ENCODE measurements around the gene TCF7.

TCF7 gene

GRCh38 chr5:134131578-134132350 is 17.3 kb downstream of the TCF7 start:
- DNase-seq = no peak

DNA sequence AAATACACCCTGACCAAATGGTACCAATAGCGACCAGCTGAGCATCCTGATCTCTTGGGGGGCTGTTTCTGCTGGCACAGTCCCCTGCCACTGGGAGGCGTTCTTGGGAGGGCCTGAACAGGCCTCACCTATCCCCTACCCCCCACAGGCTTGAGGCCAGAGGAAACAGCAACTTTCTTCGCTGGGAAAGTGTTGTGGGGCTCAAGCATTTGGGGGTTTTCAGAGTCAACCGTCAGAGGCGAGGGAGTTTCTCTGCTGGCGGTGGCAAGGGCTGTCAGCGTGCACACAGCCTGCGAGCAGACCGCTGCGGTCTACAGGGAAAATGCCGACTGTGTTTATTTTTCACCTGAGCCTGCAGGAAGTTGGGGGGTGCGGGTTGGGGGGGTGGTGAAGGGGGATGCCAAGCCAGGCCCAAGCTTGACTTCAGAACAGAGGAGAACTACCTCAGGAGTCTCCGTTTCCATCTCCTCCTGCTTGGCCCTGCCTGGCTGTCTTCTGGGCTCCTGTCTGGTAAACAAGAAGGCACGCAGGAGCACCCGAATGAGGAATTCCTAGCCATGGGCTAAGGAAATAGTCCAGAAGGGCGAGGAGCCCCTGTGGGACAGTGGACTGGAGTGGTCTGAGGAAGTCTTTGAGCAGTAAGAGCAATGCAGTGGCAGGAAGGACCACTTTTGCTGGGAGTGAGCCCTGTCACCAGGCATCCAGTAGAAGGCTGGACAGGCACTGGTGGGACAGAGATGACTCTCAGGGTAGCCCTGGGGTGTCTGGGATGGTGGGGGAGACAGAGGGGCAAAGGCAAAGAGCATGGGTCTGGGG is 18.1 kb downstream of the TCF7 start:
- DNase-seq = no peak

DNA sequence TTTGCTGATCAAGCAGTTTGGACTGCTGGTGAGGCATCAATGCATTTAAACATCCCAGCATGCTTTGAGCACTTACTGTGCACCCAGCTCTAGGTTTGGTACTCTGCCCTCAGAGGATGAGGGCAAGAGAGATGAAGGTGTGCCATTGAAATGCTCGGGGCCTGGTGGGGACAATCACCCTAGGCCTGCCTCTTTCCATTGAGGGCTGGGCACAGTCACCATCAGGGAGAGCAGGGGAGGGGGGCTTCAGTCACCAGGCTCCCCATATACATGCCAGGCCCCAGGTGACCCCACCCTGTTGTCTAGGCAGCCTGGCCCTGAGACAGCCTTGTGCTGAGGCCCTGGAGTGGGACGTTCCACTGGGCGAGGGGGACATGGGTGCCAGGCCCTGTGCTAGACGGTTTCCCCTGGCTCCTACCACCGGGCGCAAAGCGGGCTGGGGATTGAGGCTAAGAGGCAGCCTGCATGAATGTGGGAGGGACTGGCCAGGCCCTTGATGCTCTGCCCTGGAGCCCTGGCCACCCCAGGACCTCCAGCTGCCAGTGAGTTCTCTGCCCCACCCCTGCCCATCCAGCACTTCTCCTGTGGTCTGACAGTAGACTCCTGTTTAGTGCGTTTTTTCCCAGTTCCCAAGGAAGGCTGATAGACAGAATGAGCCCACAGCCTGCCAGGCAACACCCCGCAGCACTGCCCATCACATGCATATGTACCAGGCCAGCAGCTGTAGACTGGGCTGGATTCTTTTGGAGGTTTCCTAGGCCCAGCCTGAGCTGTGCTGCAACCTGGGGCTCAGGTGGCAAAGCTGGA is 18.9 kb downstream of the TCF7 start:
- no peak for DNase-seq

GRCh38 chr5:134133995-134134541 is 19.6 kb downstream of the TCF7 start:
- no peak for DNase-seq

DNA sequence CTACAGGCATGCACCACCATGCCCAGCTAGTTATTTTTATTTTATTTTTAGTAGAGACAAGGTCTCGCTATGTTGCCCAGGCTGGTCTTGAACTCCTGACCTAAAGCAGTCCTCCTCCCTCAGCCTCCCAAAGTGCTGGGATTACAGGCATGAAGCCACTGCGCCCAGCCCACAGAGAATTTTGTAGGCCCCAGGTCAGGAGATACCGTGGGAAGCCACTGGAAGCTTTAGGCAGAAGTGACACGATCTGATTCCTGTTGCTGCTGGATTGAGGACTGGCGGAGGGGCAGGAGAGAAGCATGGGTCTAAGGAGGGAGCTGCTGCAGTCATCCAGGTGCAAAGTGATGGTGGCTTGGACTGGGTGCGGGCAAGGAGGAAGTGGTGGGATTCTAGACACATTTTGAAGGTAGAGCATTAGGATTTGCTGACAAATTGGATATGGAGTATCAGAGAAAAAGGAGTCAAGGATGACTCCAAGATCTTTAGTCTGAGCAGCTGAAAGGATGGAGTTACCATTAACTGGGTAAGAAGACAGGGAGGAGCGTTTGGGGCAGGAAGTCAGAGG is 20.7 kb downstream of the TCF7 start:
- DNase-seq = no peak

GRCh38 chr5:134136221-134136631 is 21.7 kb downstream of the TCF7 start:
- no peak for DNase-seq

- DNase-seq = no peak
Observed at GRCh38 chr5:134136771-134137170, 22.3 kb downstream of the TCF7 start.

DNA sequence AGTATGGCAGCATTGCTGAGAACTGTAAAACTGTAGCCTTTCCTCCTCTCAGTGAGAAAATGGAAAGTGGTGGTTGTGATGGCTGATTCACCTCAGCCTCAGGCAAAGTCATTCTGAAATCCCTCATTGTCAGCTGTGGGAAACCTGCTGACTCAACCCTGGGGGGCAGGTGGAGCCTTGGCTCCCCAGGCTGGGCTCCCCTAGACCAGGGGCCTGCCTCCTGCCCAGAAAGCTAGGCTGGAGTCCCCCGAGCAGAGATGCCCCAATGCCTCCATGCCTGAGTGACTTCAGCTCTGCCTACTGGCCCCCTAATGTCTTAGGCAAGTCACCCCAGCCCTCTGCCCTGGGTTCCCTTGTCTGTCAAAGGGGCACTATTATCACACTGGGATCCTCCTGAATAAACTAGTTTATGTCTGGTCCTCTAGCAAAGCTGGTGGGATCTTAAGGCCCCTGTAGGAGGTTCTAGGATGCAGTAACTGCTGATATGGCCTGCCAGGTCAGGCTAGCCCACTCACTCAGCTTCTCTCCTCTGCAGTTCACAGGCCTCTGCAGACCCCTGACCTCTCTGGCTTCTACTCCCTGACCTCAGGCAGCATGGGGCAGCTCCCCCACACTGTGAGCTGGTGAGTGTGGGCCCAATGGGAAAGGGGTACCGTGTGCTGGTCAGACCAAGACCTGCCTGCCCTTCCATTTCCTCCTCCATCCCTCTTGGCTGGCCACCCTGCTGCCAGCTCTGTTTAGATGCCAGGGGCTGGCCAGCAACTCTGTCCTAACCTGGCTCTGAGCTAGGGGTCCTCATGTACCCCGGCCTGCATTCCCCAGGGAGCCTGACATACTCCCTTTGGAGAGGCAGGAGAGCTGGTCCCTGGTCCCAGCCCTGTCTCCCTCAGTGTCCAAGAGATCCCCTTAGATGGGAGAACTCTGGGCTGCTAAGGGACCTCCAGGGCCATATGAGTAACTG is 24.2 kb downstream of the TCF7 start:
- DNase-seq = no peak

DNA sequence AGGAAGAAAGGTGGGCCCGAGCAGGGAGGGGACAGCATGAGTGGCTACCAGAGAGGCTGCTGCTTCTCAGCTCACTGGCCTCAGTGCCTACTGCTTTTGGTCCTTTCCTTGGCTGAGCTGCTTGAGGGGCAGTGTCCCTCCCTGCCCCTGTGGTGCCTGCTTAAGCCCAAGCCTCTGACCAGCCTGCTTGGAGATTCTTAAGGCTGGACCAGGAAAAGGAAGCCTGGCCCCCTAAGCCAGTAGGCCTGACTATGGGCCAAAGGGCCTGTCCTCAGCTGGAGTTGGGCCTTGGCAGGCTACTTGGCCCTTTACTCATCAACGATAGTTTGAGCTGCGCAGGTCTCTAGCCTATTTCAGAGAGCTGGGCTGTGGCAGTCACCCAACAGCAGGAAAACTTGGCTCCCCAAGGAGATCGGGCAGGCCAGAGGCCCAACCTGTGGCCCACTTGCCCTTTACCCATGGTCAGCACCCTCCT is 24.9 kb downstream of the TCF7 start:
- DNase-seq = no peak

GRCh38 chr5:134139891-134140469 is 25.5 kb downstream of the TCF7 start:
- DNase-seq = no peak

- DNase-seq = no peak
Observed at GRCh38 chr5:134140530-134141201, 26.2 kb downstream of the TCF7 start.

GRCh38 chr5:134141331-134142050 is 27.0 kb downstream of the TCF7 start:
- no peak for DNase-seq

DNA sequence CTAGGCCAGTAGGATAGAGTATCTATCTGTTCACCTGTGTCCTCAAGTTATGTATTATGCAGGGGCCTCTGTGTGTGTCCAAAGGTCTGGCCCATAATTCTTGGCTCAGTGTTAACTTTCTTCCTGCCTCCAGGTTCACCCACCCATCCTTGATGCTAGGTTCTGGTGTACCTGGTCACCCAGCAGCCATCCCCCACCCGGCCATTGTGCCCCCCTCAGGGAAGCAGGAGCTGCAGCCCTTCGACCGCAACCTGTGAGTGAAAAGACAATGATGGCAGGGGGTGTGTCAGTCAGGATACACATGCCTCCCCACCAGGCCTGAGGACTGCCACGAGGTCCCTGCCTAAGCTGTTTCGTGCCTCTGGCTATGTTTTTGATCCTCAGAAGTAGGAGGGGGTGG is 27.6 kb downstream of the TCF7 start:
- DNase-seq = no peak

- no peak for DNase-seq
Observed at GRCh38 chr5:134142806-134143205, 28.3 kb downstream of the TCF7 start.

DNA sequence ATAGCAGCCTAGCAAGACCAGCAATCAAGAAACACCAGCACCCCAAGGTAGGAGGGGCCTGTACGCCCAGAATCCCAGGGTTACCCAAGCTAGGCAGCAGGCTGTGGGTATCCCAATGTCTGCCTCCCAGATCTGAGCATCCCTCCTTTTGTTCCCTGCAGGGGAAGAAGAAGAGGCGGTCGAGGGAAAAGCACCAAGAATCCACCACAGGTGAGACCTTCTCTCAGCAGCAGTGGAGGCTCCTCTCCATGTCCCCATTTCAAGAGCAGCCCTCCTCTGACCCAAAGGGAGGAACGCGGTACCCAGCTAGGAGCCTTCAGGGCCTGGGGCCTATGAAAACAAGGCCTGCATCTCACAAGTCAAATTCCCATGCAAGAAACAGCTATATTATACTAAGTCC is 28.9 kb downstream of the TCF7 start:
- DNase-seq = no peak

- no peak for DNase-seq
Observed at GRCh38 chr5:134143944-134144941, 29.8 kb downstream of the TCF7 start.

- no peak for DNase-seq
Observed at GRCh38 chr5:134145041-134145757, 30.7 kb downstream of the TCF7 start.

Measured in NCI-H1930 (cell line).